Neutrophil (primary cell): Measurements from ENCODE around the gene HSD3B7.

Experiments
- H3K27ac ChIP-seq: fragments of 200-600 bp; sonication (generic); 2 replicates; pipeline ENCODE4 v1.5.1; 2016; ENCODE audit warnings: mild to moderate bottlenecking, moderate library complexity
- H3K27me3 ChIP-seq: fragments of 200-600 bp; sonication (generic); 2 replicates; pipeline ENCODE4 v1.6.0; 2016; ENCODE audit warnings: mild to moderate bottlenecking
- H3K36me3 ChIP-seq: fragments of 200-600 bp; sonication (generic); 2 replicates; pipeline ENCODE4 v1.5.1; 2017
- H3K4me1 ChIP-seq, 2 experiments: fragments of 200-600 bp in 1 of 2; sonication (generic) in 1 of 2; 1 replicate in 1 of 2; 2 replicates in 1 of 2; pipeline versions ENCODE4 v1.5.1 to v1.6.1; 2013 to 2016; ENCODE audit warnings: low read depth in 1 of 2, low read length in 1 of 2, mild to moderate bottlenecking in 1 of 2, moderate library complexity in 1 of 2; ENCODE audit not compliant: control insufficient read depth in 1 of 2, insufficient read depth in 1 of 2
- H3K4me3 ChIP-seq, 2 experiments: fragments of 200-600 bp in 1 of 2; sonication (generic) in 1 of 2; 1 replicate in 1 of 2; 2 replicates in 1 of 2; pipeline ENCODE4 v1.5.1; 2013 to 2016; ENCODE audit warnings: low read depth in 1 of 2, low read length in 1 of 2, mild to moderate bottlenecking in 1 of 2, moderate library complexity in 1 of 2
- H3K9me3 ChIP-seq: fragments of 200-600 bp; sonication (generic); 2 replicates; pipeline ENCODE4 v1.5.1; 2016
- CTCF ChIP-seq: fragments of 200-600 bp; sonication (generic); IDR thresholded peaks from 2 replicates; pipeline ENCODE4 v1.5.1; 2016; ENCODE audit warnings: antibody characterized with exemption

Gene HSD3B7

GRCh38 chr16:31006086-31006385 is 21.0 kb downstream of the HSD3B7 start:
- Histone ChIP-seq H3K36me3 (no peaks in the 10 kb centered on the region), H3K4me1 (no peaks in the 10 kb centered on the region)
- no peak for TF ChIP-seq CTCF

GRCh38 chr16:31006589-31006988 is 21.6 kb downstream of the HSD3B7 start:
- H3K4me3 ChIP-seq, result no peak overlapping the region
- H3K9me3 ChIP-seq, result no peaks in the 10 kb centered on the region
- H3K27me3 ChIP-seq, result peaks cover 73% of the 10 kb centered on the region
- no peaks in the 10 kb centered on the region for H3K4me1 ChIP-seq
- no peaks in the 10 kb centered on the region for H3K36me3 ChIP-seq
- no peak for TF ChIP-seq CTCF
- H3K27ac ChIP-seq, result no peak overlapping the region

More at GRCh38 chr16:31006086-31006385, 21.0 kb downstream of the HSD3B7 start:
- H3K9me3 ChIP-seq, result no peaks in the 10 kb centered on the region
- peaks cover 68% of the 10 kb centered on the region for H3K27me3 ChIP-seq
- H3K27ac ChIP-seq, result no peak overlapping the region
- H3K4me3 ChIP-seq, result no peak overlapping the region

- no peak overlapping the region for H3K4me3 ChIP-seq
- no peaks in the 10 kb centered on the region for H3K36me3 ChIP-seq
- no peaks in the 10 kb centered on the region for H3K9me3 ChIP-seq
- TF ChIP-seq CTCF, result no peak
- no peaks in the 10 kb centered on the region for H3K4me1 ChIP-seq
- peaks cover 75% of the 10 kb centered on the region for H3K27me3 ChIP-seq
- H3K27ac ChIP-seq, result no peak overlapping the region
Observed at GRCh38 chr16:31007684-31008083, 22.7 kb downstream of the HSD3B7 start.

GRCh38 chr16:31008149-31008548 is 23.1 kb downstream of the HSD3B7 start:
- TF ChIP-seq CTCF, result no peak
- Histone ChIP-seq H3K4me1 (no peaks in the 10 kb centered on the region), H3K36me3 (no peaks in the 10 kb centered on the region), H3K9me3 (no peaks in the 10 kb centered on the region), H3K27me3 (peaks cover 75% of the 10 kb centered on the region), H3K27ac (no peak overlapping the region), H3K4me3 (no peak overlapping the region)

GRCh38 chr16:31008551-31008950 is 23.5 kb downstream of the HSD3B7 start:
- Histone ChIP-seq H3K4me3 (no peak overlapping the region), H3K36me3 (no peaks in the 10 kb centered on the region), H3K27ac (no peak overlapping the region), H3K4me1 (no peaks in the 10 kb centered on the region), H3K27me3 (peaks cover 75% of the 10 kb centered on the region), H3K9me3 (no peaks in the 10 kb centered on the region)
- TF ChIP-seq CTCF, result no peak

- Histone ChIP-seq H3K4me3 (no peak overlapping the region), H3K9me3 (no peaks in the 10 kb centered on the region), H3K36me3 (no peaks in the 10 kb centered on the region), H3K27ac (no peak overlapping the region), H3K4me1 (no peaks in the 10 kb centered on the region), H3K27me3 (peaks cover 75% of the 10 kb centered on the region)
- TF ChIP-seq CTCF, result no peak
Observed at GRCh38 chr16:31009120-31009519, 24.1 kb downstream of the HSD3B7 start.
